ENCODE measurements around the gene UCP3. TPM values are rescaled to one million over a fixed set of nuclear protein-coding genes. Genes with fewer than 3 reads are reported as not detected.

The UCP3 gene
- polyA plus RNA-seq, 1 donor (not counting 4 experiments of a cell fraction or from before 2014, with no cell fraction given) = 0.52 TPM

DNA sequence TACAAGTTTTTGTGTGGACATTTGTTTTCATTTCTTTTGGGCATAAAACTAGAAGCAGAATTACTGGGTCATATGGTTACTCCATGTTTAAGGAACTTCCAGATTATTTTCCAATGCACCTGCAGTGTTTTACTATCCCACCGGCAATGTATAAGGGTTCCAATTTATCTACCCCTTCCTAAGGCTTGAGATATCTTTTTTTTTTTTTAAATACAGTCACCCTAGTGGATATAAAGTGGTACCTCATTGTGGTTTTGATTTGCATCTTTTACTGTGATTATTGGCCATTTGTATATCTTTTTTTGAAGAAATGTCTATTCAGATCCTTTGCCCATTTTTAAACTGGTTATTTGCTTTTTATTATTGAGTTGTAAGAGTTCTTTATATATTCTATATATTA lies 34.6 kb upstream of the UCP3 start:
- Histone ChIP-seq H3K27ac (ENCODE audit: control insufficient read depth, insufficient read depth, low read length) (no peak overlapping the region), H3K27me3 (ENCODE audit: control insufficient read depth, extremely low read depth, insufficient read depth, low read length) (no peaks in the 10 kb centered on the region), H3K4me2 (ENCODE audit: control insufficient read depth, extremely low read depth, insufficient read depth, low read depth, low read length) (no peak overlapping the region), H3K9me1 (ENCODE audit: control insufficient read depth, extremely low read depth, insufficient read depth, low read length) (no peaks in the 10 kb centered on the region), H3K36me3 (ENCODE audit: control insufficient read depth in 2 of 2, extremely low read depth in 1 of 2, insufficient read depth in 2 of 2, low read length in 2 of 2) (peaks cover 0 to 5% of the 10 kb centered on the region in 2 experiments), H4K20me1 (ENCODE audit: control insufficient read depth, extremely low read depth, insufficient read depth, low read length) (no peaks in the 10 kb centered on the region), H3K9me3 (ENCODE audit: control insufficient read depth, low read depth, low read length) (no peaks in the 10 kb centered on the region), H3K9ac (ENCODE audit: control insufficient read depth, extremely low read depth, insufficient read depth, low read length) (no peak overlapping the region), H2AFZ (ENCODE audit: control insufficient read depth, low read length) (no peak overlapping the region), H3K79me2 (ENCODE audit: control insufficient read depth, insufficient read depth, low read length) (no peaks in the 10 kb centered on the region), H3K4me3 (ENCODE audit: control insufficient read depth in 2 of 3, extremely low read depth in 1 of 3, insufficient read depth in 2 of 3, low read depth in 1 of 3, low read length in 3 of 3) (no peak overlapping the region), H3K4me1 (ENCODE audit: control insufficient read depth, extremely low read depth, insufficient read depth, low read length) (no peaks in the 10 kb centered on the region)
- TF ChIP-seq, protein P1, sequence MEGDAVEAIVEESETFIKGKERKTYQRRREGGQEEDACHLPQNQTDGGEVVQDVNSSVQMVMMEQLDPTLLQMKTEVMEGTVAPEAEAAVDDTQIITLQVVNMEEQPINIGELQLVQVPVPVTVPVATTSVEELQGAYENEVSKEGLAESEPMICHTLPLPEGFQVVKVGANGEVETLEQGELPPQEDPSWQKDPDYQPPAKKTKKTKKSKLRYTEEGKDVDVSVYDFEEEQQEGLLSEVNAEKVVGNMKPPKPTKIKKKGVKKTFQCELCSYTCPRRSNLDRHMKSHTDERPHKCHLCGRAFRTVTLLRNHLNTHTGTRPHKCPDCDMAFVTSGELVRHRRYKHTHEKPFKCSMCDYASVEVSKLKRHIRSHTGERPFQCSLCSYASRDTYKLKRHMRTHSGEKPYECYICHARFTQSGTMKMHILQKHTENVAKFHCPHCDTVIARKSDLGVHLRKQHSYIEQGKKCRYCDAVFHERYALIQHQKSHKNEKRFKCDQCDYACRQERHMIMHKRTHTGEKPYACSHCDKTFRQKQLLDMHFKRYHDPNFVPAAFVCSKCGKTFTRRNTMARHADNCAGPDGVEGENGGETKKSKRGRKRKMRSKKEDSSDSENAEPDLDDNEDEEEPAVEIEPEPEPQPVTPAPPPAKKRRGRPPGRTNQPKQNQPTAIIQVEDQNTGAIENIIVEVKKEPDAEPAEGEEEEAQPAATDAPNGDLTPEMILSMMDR (optimal IDR thresholded peaks at IDR 0.05 in 1 of 3, IDR thresholded peaks at IDR 0.05 in 1 of 3, conservative IDR thresholded peaks at IDR 0.05 in 1 of 3; ENCODE audit: extremely low read depth in 1 of 3, insufficient read depth in 2 of 3, low read length in 3 of 3) = no peak
- no peak for TF ChIP-seq EZH2 (IDR thresholded peaks at IDR 0.05; ENCODE audit: low read length)
- FAIRE-seq = no peak
- no peak for DNase-seq (ENCODE audit: low read depth, low spot score)
- dilution Hi-C loops (cut with MboI; ENCODE audit: extremely low pct_ligation_motif_present, low sequenced_read_pairs) = no loop called here

DNA sequence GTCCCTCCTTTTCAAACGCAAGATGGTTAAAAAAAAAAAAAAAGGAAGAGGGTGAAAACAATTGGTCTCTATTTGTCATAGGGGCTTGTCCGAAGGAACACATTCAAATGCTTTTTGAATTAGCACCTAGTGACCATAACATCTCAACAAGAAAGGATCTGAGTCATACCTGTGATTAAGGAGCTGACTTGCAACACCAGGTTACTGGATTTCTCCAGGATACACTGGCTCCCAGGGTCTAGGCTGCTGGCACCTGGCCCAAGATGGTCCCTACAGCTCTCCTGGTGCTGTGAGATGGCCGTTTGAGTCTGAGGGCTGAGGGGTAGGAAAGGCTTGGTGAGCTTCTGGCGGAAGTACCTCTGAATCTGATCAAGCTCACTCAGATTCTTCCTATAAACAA lies 28.4 kb upstream of the UCP3 start:
- H3K4me2 ChIP-seq (ENCODE audit: control insufficient read depth, extremely low read depth, insufficient read depth, low read depth, low read length) = no peak overlapping the region
- no peak overlapping the region for H2AFZ ChIP-seq (ENCODE audit: control insufficient read depth, low read length)
- FAIRE-seq = no peak

More for the DNA sequence above, 28.4 kb upstream of the UCP3 start:
- Histone ChIP-seq H3K4me1 (ENCODE audit: control insufficient read depth, extremely low read depth, insufficient read depth, low read length) (peaks cover 4% of the 10 kb centered on the region), H3K27ac (ENCODE audit: control insufficient read depth, insufficient read depth, low read length) (no peak overlapping the region), H3K9ac (ENCODE audit: control insufficient read depth, extremely low read depth, insufficient read depth, low read length) (no peak overlapping the region), H3K9me1 (ENCODE audit: control insufficient read depth, extremely low read depth, insufficient read depth, low read length) (no peaks in the 10 kb centered on the region), H3K27me3 (ENCODE audit: control insufficient read depth, extremely low read depth, insufficient read depth, low read length) (no peaks in the 10 kb centered on the region), H3K4me3 (ENCODE audit: control insufficient read depth in 2 of 3, extremely low read depth in 1 of 3, insufficient read depth in 2 of 3, low read depth in 1 of 3, low read length in 3 of 3) (no peak overlapping the region), H3K36me3 (ENCODE audit: control insufficient read depth in 2 of 2, extremely low read depth in 1 of 2, insufficient read depth in 2 of 2, low read length in 2 of 2) (peaks cover 12 to 15% of the 10 kb centered on the region in 2 experiments), H4K20me1 (ENCODE audit: control insufficient read depth, extremely low read depth, insufficient read depth, low read length) (no peaks in the 10 kb centered on the region), H3K9me3 (ENCODE audit: control insufficient read depth, low read depth, low read length) (no peaks in the 10 kb centered on the region), H3K79me2 (ENCODE audit: control insufficient read depth, insufficient read depth, low read length) (no peaks in the 10 kb centered on the region)
- no peak for DNase-seq (ENCODE audit: low read depth, low spot score)
- TF ChIP-seq, protein P1 (optimal IDR thresholded peaks at IDR 0.05 in 1 of 3, IDR thresholded peaks at IDR 0.05 in 1 of 3, conservative IDR thresholded peaks at IDR 0.05 in 1 of 3; ENCODE audit: extremely low read depth in 1 of 3, insufficient read depth in 2 of 3, low read length in 3 of 3) = no peak
- TF ChIP-seq EZH2 (IDR thresholded peaks at IDR 0.05; ENCODE audit: low read length) = no peak
- dilution Hi-C loops (cut with MboI; ENCODE audit: extremely low pct_ligation_motif_present, low sequenced_read_pairs) = no loop called here

All from keratinocyte (primary cell).